IMR-90 (cell line): ENCODE results near the gene G6PC2.

Source experiments
- BHLHE40 ChIP-seq: fragments of 150-350 bp; IDR thresholded peaks from 2 replicates; pipeline ENCODE4 v1.6.1; 2016; ENCODE audit warnings: mild to moderate bottlenecking, low read depth, low read length
- CEBPB ChIP-seq: IDR thresholded peaks from 2 replicates; pipeline ENCODE4 v1.6.1; 2012; ENCODE audit warnings: low read depth, low read length, improper control_type of control experiment
- ELK1 ChIP-seq: fragments of 150-350 bp; IDR thresholded peaks from 2 replicates; pipeline ENCODE4 v1.6.1; 2016; ENCODE audit warnings: low read depth, mild to moderate bottlenecking, low read length, moderate library complexity, borderline replicate concordance
- MAFK ChIP-seq: IDR thresholded peaks from 2 replicates; pipeline ENCODE4 v1.6.1; 2012; ENCODE audit warnings: low read depth, low read length, improper control_type of control experiment
- MXI1 ChIP-seq: IDR thresholded peaks from 2 replicates; pipeline ENCODE4 v1.6.1; 2012; ENCODE audit warnings: low read depth, mild to moderate bottlenecking, low read length, moderate library complexity, borderline replicate concordance
- POLR2A ChIP-seq: IDR thresholded peaks from 2 replicates; pipeline ENCODE4 v1.6.1; 2012; ENCODE audit warnings: mild to moderate bottlenecking, low read depth, low read length
- RAD21 ChIP-seq: IDR thresholded peaks from 2 replicates; pipeline ENCODE4 v1.6.1; 2012; ENCODE audit warnings: low read length, improper control_type of control experiment
- RCOR1 ChIP-seq: IDR thresholded peaks from 2 replicates; pipeline ENCODE4 v1.6.1; 2012; ENCODE audit warnings: mild to moderate bottlenecking, low read length, improper control_type of control experiment; ENCODE audit not compliant: insufficient replicate concordance
- RFX5 ChIP-seq: IDR thresholded peaks from 2 replicates; pipeline ENCODE4 v1.8.0; 2012; ENCODE audit warnings: low read depth, mild to moderate bottlenecking, low read length, moderate library complexity
- SMC3 ChIP-seq: fragments of 150-350 bp; IDR thresholded peaks from 2 replicates; pipeline ENCODE4 v1.6.1; 2016; ENCODE audit warnings: low read depth, mild to moderate bottlenecking, antibody characterized with exemption, low read length, moderate library complexity
- TF ChIP-seq, protein P1 (sequence below): conservative IDR thresholded peaks from 2 replicates; pipeline ENCODE4 v1.5.1; 2012; ENCODE audit warnings: mild to moderate bottlenecking, low read depth, low read length, improper control_type of control experiment
- TF ChIP-seq, protein P2 (sequence below): fragments of 150-350 bp; IDR thresholded peaks from 2 replicates; pipeline ENCODE4 v1.6.1; 2017; ENCODE audit warnings: mild to moderate bottlenecking, antibody characterized with exemption, low read length, low read depth

GRCh38 chr2:168952424-168952823 is 51.3 kb downstream of the G6PC2 start:
- TF ChIP-seq, protein P1, sequence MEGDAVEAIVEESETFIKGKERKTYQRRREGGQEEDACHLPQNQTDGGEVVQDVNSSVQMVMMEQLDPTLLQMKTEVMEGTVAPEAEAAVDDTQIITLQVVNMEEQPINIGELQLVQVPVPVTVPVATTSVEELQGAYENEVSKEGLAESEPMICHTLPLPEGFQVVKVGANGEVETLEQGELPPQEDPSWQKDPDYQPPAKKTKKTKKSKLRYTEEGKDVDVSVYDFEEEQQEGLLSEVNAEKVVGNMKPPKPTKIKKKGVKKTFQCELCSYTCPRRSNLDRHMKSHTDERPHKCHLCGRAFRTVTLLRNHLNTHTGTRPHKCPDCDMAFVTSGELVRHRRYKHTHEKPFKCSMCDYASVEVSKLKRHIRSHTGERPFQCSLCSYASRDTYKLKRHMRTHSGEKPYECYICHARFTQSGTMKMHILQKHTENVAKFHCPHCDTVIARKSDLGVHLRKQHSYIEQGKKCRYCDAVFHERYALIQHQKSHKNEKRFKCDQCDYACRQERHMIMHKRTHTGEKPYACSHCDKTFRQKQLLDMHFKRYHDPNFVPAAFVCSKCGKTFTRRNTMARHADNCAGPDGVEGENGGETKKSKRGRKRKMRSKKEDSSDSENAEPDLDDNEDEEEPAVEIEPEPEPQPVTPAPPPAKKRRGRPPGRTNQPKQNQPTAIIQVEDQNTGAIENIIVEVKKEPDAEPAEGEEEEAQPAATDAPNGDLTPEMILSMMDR: no peak
- TF ChIP-seq RFX5: no peak
- TF ChIP-seq RAD21: no peak
- TF ChIP-seq MXI1: no peak
- TF ChIP-seq POLR2A: no peak
- no peak for TF ChIP-seq SMC3
- TF ChIP-seq ELK1: no peak
- no peak for TF ChIP-seq BHLHE40
- TF ChIP-seq, protein P2, sequence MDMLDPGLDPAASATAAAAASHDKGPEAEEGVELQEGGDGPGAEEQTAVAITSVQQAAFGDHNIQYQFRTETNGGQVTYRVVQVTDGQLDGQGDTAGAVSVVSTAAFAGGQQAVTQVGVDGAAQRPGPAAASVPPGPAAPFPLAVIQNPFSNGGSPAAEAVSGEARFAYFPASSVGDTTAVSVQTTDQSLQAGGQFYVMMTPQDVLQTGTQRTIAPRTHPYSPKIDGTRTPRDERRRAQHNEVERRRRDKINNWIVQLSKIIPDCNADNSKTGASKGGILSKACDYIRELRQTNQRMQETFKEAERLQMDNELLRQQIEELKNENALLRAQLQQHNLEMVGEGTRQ: no peak
- TF ChIP-seq MAFK: no peak
- TF ChIP-seq CEBPB: no peak
- no peak for TF ChIP-seq RCOR1
